Right ventricle myocardium inferior (tissue), 1 donor: ENCODE data around the gene CCDC174. TPM values are rescaled to one million over a fixed set of nuclear protein-coding genes. Genes with fewer than 3 reads are reported as not detected.

Experiments
- ATAC-seq: fragments of 200-7000 bp; cut with Tn5 transposase; one replicate; pipeline ENCODE4 v1.9.1; 2020; ENCODE audit warnings: mild to moderate bottlenecking, moderate library complexity
- DNase-seq: peaks from one replicate; pipeline ENCODE4 v3.0.0; 2021; ENCODE audit errors: missing footprints
- intact Hi-C: fragments of 100-400 bp; cut with DNase I; formaldehyde crosslinking; loops from one replicate; pipeline ENCODE4 v1.11.0; 2022
- total RNA-seq: library from RNA; stranded (reverse); fragmentation: NEBNext Ultra II Directional; extraction: Animal tissue kit (Norgen Biotek cat#: 25700); gene quantifications from one replicate; pipeline ENCODE4 v1.2.1, GENCODE V29; 2021
- donor health status: DM: no; HTN: yes; CAD: no; lungs with severe emphysema.

The CCDC174 gene
- total RNA-seq, 1 donor from 2014 or later = 9.7 TPM

- intact Hi-C loops = no loop called here
- ATAC-seq (no peak), DNase-seq (no peak)
These were observed 35.8 kb downstream of the CCDC174 start for GRCh38 chr3:14687360-14687759.

GRCh38 chr3:14688525-14688924 is 37.0 kb downstream of the CCDC174 start:
- ATAC-seq = no peak
- intact Hi-C loops = no loop called here
- no peak for DNase-seq

- ATAC-seq = no peak
- DNase-seq = no peak
- intact Hi-C loops = no loop called here
These were observed 37.9 kb downstream of the CCDC174 start for GRCh38 chr3:14689247-14689980.

GRCh38 chr3:14691239-14691638 is 39.7 kb downstream of the CCDC174 start:
- intact Hi-C loops = no loop called here
- DNase-seq = no peak
- no peak for ATAC-seq

- DNase-seq = no peak
- intact Hi-C loops = no loop called here
- ATAC-seq = no peak
These were observed 40.2 kb downstream of the CCDC174 start for GRCh38 chr3:14691719-14692118.

GRCh38 chr3:14698601-14699244 is 47.2 kb downstream of the CCDC174 start:
- DNase-seq (no peak), ATAC-seq (no peak)
- intact Hi-C loops = no loop called here

- intact Hi-C loops = no loop called here
- no peak for DNase-seq
- ATAC-seq = peak; percentile 79
These were observed 48.1 kb downstream of the CCDC174 start for GRCh38 chr3:14699643-14700042.

- intact Hi-C loops = no loop called here
- ATAC-seq (no peak), DNase-seq (no peak)
These were observed 49.3 kb downstream of the CCDC174 start for GRCh38 chr3:14700891-14701290.

GRCh38 chr3:14701676-14702075 is 50.1 kb downstream of the CCDC174 start:
- no peak for ATAC-seq
- intact Hi-C loops = no loop called here
- DNase-seq = no peak

GRCh38 chr3:14703128-14703750 is 51.7 kb downstream of the CCDC174 start:
- intact Hi-C loops = no loop called here
- DNase-seq (no peak), ATAC-seq (no peak)

GRCh38 chr3:14703791-14704190 is 52.2 kb downstream of the CCDC174 start:
- intact Hi-C loops = no loop called here
- ATAC-seq (no peak), DNase-seq (no peak)

GRCh38 chr3:14706096-14706495 is 54.5 kb downstream of the CCDC174 start:
- no peak for ATAC-seq
- intact Hi-C loops = no loop called here
- DNase-seq = no peak

- ATAC-seq (no peak), DNase-seq (no peak)
- intact Hi-C loops = no loop called here
These were observed 65.0 kb downstream of the CCDC174 start for GRCh38 chr3:14716591-14716990.

- no peak for DNase-seq
- ATAC-seq = no peak
- intact Hi-C loops = no loop called here
These were observed 65.7 kb downstream of the CCDC174 start for GRCh38 chr3:14717307-14717706.

GRCh38 chr3:14718539-14718938 is 67.0 kb downstream of the CCDC174 start:
- ATAC-seq (no peak), DNase-seq (no peak)
- intact Hi-C loops = no loop called here

- DNase-seq (no peak), ATAC-seq (no peak)
- intact Hi-C loops = no loop called here
These were observed 67.4 kb downstream of the CCDC174 start for GRCh38 chr3:14719006-14719405.

- intact Hi-C loops = no loop called here
These were observed 69.7 kb downstream of the CCDC174 start for GRCh38 chr3:14721126-14721864.

More at GRCh38 chr3:14721126-14721864, 69.7 kb downstream of the CCDC174 start:
- no peak for DNase-seq
- no peak for ATAC-seq
